HL-60/S4 treated with retinoic acid at 250 ng/mL for 4 days and 3 days (cell line): ENCODE measurements around the gene MMADHC.

Experiments
- in situ Hi-C: fragments of 300-500 bp; cut with MboI; formaldehyde crosslinking; loops from 2 replicates; pipeline ENCODE4 v1.7.0; 2022; ENCODE audit warnings: low sequenced_read_pairs

Gene MMADHC

GRCh38 chr2:149587220-149587949 is at the start of gene MMADHC:
Gene MMADHC, minus strand, starts transcription at chr2:149587775. Its CDS starts 678 bp downstream, at chr2:149587097.
- in situ Hi-C loops = loop anchor here (25.0 kb wide), 1 partner anchor 1650 kb away; no protein-coding TSS in a partner anchor

GRCh38 chr2:149634103-149634502 is 46.5 kb upstream of the MMADHC start:
- in situ Hi-C loops = no loop called here

DNA sequence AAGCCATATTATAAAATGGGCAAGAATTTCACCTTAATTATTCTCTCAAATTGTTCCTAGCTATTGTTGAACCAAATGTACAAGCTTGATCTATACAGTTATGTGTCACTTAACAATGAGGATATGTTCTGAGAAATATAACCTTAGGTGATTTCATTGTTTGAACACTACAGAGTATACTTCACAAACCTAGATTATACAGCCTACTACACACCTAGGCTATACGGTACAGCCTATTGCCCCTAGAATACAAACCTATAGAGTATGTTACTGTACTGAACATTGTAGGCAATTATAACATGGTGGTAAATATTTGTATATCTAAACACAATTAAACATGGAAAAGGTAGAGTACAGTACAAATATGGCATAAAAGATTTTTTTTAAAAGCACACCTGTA is 42.9 kb upstream of the MMADHC start:
- in situ Hi-C loops = no loop called here

DNA sequence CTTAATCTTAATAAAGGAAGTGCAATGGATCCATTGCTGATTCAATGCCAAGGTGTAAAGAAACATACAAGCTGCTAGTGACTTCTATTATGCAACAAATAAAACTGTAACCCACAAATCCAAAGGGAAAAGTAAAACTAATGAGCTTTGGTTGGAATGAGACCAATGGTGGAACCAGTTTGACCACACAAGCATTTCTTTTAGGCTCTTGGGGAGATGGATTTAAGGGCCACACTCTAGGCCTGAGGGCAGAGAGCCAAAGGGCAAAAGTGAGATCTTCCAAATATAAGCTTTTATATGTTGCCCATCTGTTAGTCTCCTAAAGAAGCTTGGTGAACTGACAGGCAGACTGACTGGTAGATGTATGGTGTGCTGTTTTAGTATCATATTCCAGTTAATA is 41.5 kb upstream of the MMADHC start:
- in situ Hi-C loops = no loop called here

DNA sequence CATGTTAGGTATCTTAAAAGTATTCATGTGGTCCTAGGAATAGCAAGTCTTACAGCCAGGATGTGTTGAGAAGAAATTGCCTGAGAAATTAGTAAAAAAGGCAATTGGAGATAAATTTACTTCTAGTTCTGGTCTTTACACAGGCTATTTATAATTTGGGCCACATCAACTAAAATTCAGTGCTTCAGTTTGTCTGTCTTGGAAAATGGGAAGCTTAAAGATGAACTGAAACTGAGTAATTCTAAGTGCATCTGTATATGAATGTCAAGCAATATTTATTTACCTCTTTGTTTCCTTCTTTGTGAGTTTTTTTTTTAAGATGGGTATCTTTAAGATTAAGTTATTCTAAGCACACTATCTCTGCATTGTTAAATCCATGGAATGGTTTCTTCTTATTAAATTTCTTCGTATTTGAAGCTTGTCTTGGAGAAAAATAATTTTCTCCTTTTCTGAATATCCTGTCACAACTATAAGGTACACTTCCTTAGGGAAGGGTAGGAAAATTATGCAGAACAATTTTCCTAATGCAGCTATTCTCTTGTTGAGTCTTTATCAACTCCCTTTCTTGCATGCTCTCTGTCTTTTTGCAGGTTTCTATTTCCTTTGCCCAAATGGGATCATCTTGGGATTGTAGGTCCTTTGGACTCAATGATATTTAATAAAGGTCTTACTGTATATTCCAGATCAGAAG is 39.7 kb upstream of the MMADHC start:
- in situ Hi-C loops = no loop called here

DNA sequence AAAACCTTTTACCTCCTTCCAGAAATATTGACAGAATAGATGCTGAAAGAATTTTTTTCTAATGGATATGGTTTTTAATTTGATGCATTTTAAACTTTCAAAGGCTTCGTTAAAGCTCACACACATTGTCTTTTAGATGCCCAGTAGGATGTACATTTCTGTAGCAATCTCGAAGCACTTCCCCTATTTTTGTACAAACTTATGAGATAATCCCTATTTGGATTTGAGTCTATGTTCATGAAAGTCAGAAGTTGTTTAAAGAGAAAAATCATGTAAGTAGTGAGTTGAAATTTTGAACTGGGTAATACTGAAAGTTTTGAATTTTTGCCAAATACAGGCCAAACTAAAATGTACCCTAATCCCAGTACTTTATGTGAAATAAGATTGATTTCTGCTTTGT is 38.1 kb upstream of the MMADHC start:
- in situ Hi-C loops = no loop called here

DNA sequence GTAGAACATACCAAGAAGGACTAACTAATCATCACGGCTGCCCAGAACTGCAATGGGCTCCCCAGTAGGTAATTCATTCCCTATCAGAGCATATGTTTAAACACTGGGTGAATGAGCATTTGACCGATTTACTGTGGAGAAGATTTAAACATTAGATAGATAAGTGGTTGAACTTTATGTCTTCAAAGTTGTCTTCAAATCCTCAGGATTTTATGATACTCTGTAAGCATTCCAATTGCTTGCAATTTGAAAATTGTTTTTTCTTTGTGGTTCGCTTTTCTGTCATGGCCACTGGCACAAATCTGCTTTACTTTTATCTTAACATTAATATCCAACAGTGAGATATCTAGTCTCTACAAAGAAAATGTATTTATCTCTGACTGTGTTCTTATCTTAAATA is 37.7 kb upstream of the MMADHC start:
- in situ Hi-C loops = no loop called here

DNA sequence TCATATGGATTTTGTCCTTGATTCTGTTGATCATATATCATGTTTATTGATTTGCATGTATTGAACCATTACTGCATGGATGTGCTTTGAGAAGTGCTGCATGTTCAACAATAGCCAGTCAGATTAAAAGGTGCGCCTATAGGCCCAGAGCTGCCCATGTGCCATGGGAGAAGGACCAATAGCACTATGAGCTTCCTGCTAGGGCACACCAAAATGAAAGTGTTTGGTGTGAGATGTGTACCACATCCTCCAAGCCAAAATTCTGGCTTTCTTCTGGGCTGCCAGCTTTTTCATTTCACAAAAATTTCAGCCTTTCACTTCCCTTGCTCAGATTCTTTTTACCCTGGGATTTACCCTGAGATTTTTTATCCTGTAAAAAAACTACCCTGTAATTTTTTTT is 34.8 kb upstream of the MMADHC start:
- in situ Hi-C loops = loop anchor here (25.0 kb wide), 1 partner anchor 1415 kb away; no protein-coding TSS in a partner anchor

GRCh38 chr2:149617476-149617875 is 29.9 kb upstream of the MMADHC start:
- in situ Hi-C loops = loop anchor here (25.0 kb wide), 1 partner anchor 1420 kb away; no protein-coding TSS in a partner anchor

- in situ Hi-C loops = loop anchor here (25.0 kb wide), 1 partner anchor 1420 kb away; no protein-coding TSS in a partner anchor
Observed at GRCh38 chr2:149616681-149617456, 29.3 kb upstream of the MMADHC start.

GRCh38 chr2:149613704-149614103 is 26.1 kb upstream of the MMADHC start:
- in situ Hi-C loops = loop anchor here (25.0 kb wide), 1 partner anchor 1424 kb away; no protein-coding TSS in a partner anchor

GRCh38 chr2:149612122-149612521 is 24.5 kb upstream of the MMADHC start:
- in situ Hi-C loops = loop anchor here (25.0 kb wide), 1 partner anchor 1425 kb away; no protein-coding TSS in a partner anchor

- in situ Hi-C loops = loop anchor here (25.0 kb wide), 1 partner anchor 1426 kb away; no protein-coding TSS in a partner anchor
Observed at GRCh38 chr2:149611100-149611820, 23.7 kb upstream of the MMADHC start.

GRCh38 chr2:149606251-149606811 is 18.8 kb upstream of the MMADHC start:
- in situ Hi-C loops = loop anchor here (25.0 kb wide), 1 partner anchor 1431 kb away; no protein-coding TSS in a partner anchor

- in situ Hi-C loops = loop anchor here (25.0 kb wide), 1 partner anchor 1434 kb away; no protein-coding TSS in a partner anchor
Observed at GRCh38 chr2:149603248-149603647, 15.7 kb upstream of the MMADHC start.

DNA sequence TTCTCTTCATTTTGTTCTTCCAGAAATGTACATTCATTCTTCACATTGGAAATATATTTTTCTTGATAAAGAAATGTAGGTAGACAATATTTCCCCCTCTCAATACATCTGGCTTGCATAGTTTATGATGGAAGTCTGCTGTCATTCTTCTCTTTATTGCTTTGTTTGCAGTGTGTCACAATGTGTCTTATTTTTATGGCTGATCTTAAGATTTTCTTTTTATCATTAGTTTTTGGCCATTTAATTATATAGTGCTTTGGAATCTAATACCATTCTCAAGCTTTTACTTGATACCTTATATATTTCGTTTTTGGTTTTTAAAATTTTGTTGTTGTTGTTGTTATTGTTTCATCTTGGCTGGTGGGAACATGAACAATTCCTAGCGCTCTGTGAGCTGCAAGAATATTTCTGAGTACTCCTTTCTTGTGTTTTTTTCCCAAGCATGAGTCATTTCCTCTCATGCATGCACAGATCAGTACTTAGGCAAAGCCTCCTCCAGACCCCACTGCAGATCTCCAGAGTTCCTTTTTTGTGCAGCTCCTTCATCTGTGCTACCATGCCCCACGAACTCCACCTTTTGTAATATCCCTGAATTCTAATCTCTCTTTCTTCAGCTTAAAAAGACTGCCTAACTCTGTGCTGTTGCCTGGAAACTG is 13.7 kb upstream of the MMADHC start:
- in situ Hi-C loops = loop anchor here (25.0 kb wide), 1 partner anchor 1436 kb away; no protein-coding TSS in a partner anchor

- in situ Hi-C loops = loop anchor here (25.0 kb wide), 1 partner anchor 1640 kb away; no protein-coding TSS in a partner anchor
Observed at GRCh38 chr2:149597668-149598326, 10.2 kb upstream of the MMADHC start.

- in situ Hi-C loops = loop anchor here (25.0 kb wide), 1 partner anchor 1640 kb away; no protein-coding TSS in a partner anchor
Observed at GRCh38 chr2:149597050-149597667, 9.6 kb upstream of the MMADHC start.
